Mucosa of stomach (tissue), 1 donor: ENCODE data around the gene TRIM41.

ENCODE experiments used
- H3K27me3 ChIP-seq: one replicate; pipeline ENCODE4 v1.7.0; 2013; ENCODE audit warnings: mild to moderate bottlenecking, low read length; ENCODE audit not compliant: control insufficient read depth, insufficient read depth
- H3K36me3 ChIP-seq: one replicate; pipeline ENCODE4 v1.7.0; 2013; ENCODE audit warnings: low read length; ENCODE audit not compliant: control insufficient read depth, insufficient read depth
- H3K4me1 ChIP-seq: one replicate; pipeline ENCODE4 v1.7.0; 2013; ENCODE audit warnings: mild to moderate bottlenecking, low read length; ENCODE audit not compliant: control insufficient read depth, insufficient read depth
- H3K4me3 ChIP-seq: one replicate; pipeline ENCODE4 v1.7.0; 2013; ENCODE audit warnings: low read length
- H3K9ac ChIP-seq: one replicate; pipeline ENCODE4 v1.7.0; 2013; ENCODE audit warnings: mild to moderate bottlenecking, low read length, moderate library complexity
- H3K9me3 ChIP-seq: one replicate; pipeline ENCODE4 v1.7.0; 2013; ENCODE audit warnings: mild to moderate bottlenecking, low read length, moderate library complexity; ENCODE audit not compliant: control insufficient read depth
- donor health status: Pancreatic carcinoma.

The TRIM41 gene

DNA sequence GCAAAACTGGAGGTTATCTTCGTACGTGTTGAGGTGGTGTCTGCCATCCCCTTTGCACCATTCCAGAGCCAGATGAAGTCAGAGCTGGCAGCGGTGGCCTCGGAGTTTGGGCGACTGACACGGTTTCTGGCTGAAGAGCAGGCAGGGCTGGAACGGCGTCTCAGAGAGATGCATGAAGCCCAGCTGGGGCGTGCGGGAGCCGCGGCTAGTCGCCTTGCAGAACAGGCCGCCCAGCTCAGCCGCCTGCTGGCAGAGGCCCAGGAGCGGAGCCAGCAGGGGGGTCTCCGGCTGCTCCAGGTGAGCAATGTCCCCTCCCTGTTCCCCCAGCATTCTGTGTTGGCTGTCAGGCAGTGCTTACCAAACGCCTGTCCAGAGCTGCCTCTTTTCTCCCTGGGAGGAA is 9.5 kb downstream of the TRIM41 start:
- Histone ChIP-seq H3K9me3 (no peaks in the 10 kb centered on the region), H3K27me3 (no peaks in the 10 kb centered on the region), H3K36me3 (peaks cover 22% of the 10 kb centered on the region), H3K4me1 (no peaks in the 10 kb centered on the region), H3K4me3 (no peak overlapping the region), H3K9ac (no peak overlapping the region)

DNA sequence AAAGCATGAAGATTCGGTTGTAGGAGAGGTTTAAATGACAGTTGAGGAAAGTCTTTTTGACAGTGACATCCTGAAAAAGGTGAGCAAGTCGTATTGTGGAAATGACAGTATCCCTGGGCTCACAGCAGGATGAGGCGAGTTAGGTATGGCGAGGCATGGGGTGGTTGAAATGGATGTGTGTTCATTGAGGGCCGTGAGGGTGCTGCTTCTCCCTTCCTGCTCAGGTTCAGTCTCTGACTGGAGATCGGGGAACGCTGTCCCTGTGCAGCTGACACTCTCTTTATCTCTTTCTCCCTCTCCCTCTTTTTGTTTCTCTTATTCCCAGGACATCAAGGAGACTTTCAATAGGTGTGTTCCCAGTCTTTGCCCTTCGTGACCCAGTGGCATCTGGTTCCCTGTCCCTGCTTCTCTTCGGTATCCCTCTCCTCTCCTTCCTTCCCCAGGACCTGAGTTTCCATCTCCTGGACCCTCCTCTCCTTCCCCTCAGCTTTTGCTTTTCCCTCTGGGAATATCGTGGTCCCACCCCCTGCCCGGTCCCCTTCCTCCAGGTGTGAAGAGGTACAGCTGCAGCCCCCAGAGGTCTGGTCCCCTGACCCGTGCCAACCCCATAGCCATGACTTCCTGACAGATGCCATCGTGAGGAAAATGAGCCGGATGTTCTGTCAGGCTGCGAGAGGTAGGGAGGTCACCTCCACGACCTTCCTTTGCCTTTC is 10.2 kb downstream of the TRIM41 start:
- Histone ChIP-seq H3K4me1 (no peaks in the 10 kb centered on the region), H3K36me3 (peaks cover 28% of the 10 kb centered on the region), H3K9ac (no peak overlapping the region), H3K4me3 (no peak overlapping the region), H3K27me3 (no peaks in the 10 kb centered on the region), H3K9me3 (no peaks in the 10 kb centered on the region)

GRCh38 chr5:181233801-181234454 is 10.8 kb downstream of the TRIM41 start:
- Histone ChIP-seq H3K9ac (no peak overlapping the region), H3K9me3 (no peaks in the 10 kb centered on the region), H3K4me3 (no peak overlapping the region), H3K4me1 (no peaks in the 10 kb centered on the region), H3K27me3 (no peaks in the 10 kb centered on the region), H3K36me3 (peaks cover 35% of the 10 kb centered on the region)

- Histone ChIP-seq H3K27me3 (no peaks in the 10 kb centered on the region), H3K4me1 (no peaks in the 10 kb centered on the region), H3K36me3 (peaks cover 40% of the 10 kb centered on the region), H3K4me3 (no peak overlapping the region), H3K9me3 (no peaks in the 10 kb centered on the region), H3K9ac (no peak overlapping the region)
Measured at GRCh38 chr5:181234455-181235306, 11.6 kb downstream of the TRIM41 start.

DNA sequence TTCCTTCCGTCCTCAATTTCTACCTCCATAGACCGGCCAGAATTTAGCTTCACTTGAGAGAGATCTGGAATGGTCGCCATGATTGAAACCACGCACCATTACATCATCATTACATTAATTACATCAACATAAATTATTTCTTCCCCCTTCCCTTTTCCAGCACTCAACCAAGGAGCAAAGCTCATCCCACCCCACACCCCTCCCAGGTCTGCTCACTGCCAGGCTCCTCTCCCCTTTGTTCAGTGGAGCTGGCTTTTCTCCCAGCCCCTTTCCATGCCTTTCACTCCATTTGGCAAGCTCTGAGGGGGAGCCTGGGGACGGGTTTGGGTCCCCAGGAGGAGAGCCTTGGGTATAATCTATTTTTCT is 12.2 kb downstream of the TRIM41 start:
- Histone ChIP-seq H3K27me3 (no peaks in the 10 kb centered on the region), H3K4me1 (no peaks in the 10 kb centered on the region), H3K36me3 (peaks cover 40% of the 10 kb centered on the region), H3K4me3 (no peak overlapping the region), H3K9ac (no peak overlapping the region), H3K9me3 (no peaks in the 10 kb centered on the region)

DNA sequence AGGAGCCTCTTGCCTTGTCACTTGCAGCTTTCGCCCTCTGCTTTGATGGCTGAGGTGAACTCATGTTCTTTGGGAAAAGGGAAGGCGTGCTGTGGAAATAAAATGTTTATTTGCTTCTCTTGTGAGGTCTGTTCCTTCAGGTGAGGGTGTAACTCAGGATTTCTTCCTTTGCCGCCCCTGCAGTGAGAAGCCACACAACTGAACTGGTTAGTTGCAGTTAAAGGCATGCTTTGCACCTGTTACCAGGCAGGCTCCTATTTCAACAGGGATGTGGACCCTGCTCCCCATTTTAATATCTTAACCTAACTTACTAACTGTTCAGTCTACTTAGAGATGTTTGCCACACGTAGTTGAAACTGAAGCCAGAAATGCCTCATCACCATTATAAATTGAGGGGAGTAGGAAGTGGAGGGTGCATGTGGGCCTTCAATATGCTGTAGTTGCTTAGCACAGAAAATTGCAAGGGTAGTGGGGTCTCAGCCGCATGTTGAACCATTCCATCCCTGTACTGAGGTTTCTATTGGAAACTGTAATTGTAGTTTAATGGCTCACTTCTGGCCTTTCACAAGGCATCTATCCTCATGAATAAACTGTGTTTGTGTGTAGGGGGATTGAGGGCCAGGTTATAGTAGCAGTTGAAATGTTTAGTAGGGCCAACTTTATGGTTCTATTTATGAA is 12.7 kb downstream of the TRIM41 start:
- Histone ChIP-seq H3K27me3 (no peaks in the 10 kb centered on the region), H3K36me3 (peaks cover 40% of the 10 kb centered on the region), H3K4me3 (no peak overlapping the region)

GRCh38 chr5:181236471-181236870 is 13.4 kb downstream of the TRIM41 start:
- Histone ChIP-seq H3K36me3 (peaks cover 40% of the 10 kb centered on the region), H3K4me1 (peaks cover 1% of the 10 kb centered on the region), H3K9me3 (no peaks in the 10 kb centered on the region), H3K4me3 (no peak overlapping the region), H3K27me3 (no peaks in the 10 kb centered on the region), H3K9ac (no peak overlapping the region)

More for the DNA sequence above, 12.7 kb downstream of the TRIM41 start:
- no peak overlapping the region for H3K9ac ChIP-seq
- H3K4me1 ChIP-seq: no peaks in the 10 kb centered on the region
- H3K9me3 ChIP-seq: no peaks in the 10 kb centered on the region

DNA sequence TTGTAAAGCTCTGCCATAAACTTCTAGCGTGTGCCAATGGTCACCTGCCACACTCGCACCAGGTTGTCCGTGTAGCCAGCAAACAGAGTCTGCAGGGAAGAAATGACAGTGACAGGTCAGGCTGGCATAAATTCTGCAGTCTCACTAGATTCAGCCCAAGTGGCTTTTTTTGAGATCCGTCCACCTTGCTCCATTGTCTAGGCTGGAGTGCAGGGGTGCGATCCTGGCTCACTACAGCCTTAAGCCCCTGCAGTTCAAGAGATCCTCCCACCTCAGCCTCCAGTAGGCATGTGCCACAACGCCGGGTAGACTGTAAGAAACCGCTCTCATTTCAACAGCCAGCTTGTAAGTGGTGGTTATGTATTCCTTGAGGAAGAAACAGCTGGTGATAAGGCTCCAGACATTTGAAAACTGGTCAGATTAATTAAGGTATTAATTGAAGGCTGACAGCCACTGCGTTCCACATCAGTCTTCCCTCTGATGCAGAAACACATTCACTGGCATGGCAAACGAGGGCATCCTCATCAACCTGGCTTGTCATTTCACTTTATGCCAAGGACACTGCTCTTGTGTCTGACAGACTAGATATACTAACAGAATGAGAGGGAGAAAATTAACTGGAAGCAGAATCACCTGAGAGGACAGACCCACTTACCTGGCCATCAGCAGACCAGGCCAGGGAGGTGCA is 14.0 kb downstream of the TRIM41 start:
- no peaks in the 10 kb centered on the region for H3K27me3 ChIP-seq
- peaks cover 7% of the 10 kb centered on the region for H3K4me1 ChIP-seq
- no peaks in the 10 kb centered on the region for H3K9me3 ChIP-seq
- no peak overlapping the region for H3K9ac ChIP-seq
- H3K4me3 ChIP-seq: no peak overlapping the region
- peaks cover 44% of the 10 kb centered on the region for H3K36me3 ChIP-seq

- H3K36me3 ChIP-seq: peaks cover 40% of the 10 kb centered on the region
- no peaks in the 10 kb centered on the region for H3K9me3 ChIP-seq
- H3K27me3 ChIP-seq: no peaks in the 10 kb centered on the region
- H3K4me1 ChIP-seq: peaks cover 15% of the 10 kb centered on the region
- no peak overlapping the region for H3K4me3 ChIP-seq
- H3K9ac ChIP-seq: no peak overlapping the region
Measured at GRCh38 chr5:181237729-181238385, 14.8 kb downstream of the TRIM41 start.

GRCh38 chr5:181239062-181239663 is 16.1 kb downstream of the TRIM41 start:
- Histone ChIP-seq H3K4me1 (peaks cover 15% of the 10 kb centered on the region), H3K9me3 (no peaks in the 10 kb centered on the region), H3K27me3 (no peaks in the 10 kb centered on the region), H3K36me3 (peaks cover 40% of the 10 kb centered on the region), H3K9ac (no peak overlapping the region), H3K4me3 (no peak overlapping the region)
